C1 segment of cervical spinal cord (tissue), 14 donors: Measurements from ENCODE around the gene KLF11.

ENCODE experiments used
- DNase-seq, 14 donors: peaks; one replicate each; lab custom pipeline; 2025; lab: John Stamatoyannopoulos, UW

KLF11 gene

DNA sequence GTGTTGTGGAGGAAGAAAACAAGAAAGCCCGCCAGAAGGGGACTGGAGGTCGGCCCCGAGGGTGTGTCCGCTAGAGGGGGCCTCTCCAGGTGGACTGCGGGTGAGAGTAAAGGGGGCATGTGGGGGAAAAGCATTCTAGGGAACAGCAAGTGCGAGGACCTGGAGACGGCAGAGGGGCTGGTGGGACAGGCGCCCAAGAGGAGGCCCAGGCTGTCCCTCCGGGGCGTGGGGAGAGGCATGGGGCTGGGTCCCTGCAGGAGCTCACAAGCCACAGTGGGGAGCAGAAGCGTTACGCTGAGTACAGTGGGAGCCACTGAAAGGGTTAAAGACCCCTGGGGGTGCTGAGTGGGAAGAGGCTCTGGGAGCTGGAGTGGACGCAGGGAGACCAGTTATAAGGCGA is 1.6 kb upstream of the KLF11 start:
- no peak for DNase-seq

GRCh38 chr2:10042301-10043161 is 819 bp upstream of the KLF11 start:
- DNase-seq: peak in 10 of 14 donors; percentile 33 to 54 (median 44)

GRCh38 chr2:10043906-10044601 is 704 bp downstream of the KLF11 start:
- peak in 13 of 14 donors; percentile 47 to 86 (median 76) for DNase-seq

- DNase-seq: peak in 1 of 14 donors; percentile 64
Observed at GRCh38 chr2:10045561-10046355, 2.4 kb downstream of the KLF11 start.

DNA sequence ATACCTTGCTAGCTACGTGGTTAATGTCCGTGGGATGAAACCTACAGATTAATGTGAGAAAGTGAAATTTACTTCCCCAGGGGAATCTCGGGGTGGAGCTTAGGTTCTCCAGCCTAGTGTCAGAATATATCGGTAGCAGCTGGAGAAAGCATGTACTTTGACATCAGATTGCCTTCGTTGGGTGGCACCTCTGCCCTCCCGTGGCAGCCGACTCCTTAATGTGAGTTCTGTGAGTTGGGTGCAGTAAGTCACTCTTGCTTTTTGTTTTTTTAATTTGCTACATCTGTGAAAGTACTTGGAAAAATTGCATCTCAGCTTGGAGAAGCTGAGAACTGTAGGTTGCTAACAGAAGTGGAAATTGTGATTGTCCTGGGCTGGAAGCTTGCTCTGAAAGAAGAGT is 3.6 kb downstream of the KLF11 start:
- no peak for DNase-seq

GRCh38 chr2:10047616-10048500 is 4.5 kb downstream of the KLF11 start:
- DNase-seq: no peak

DNA sequence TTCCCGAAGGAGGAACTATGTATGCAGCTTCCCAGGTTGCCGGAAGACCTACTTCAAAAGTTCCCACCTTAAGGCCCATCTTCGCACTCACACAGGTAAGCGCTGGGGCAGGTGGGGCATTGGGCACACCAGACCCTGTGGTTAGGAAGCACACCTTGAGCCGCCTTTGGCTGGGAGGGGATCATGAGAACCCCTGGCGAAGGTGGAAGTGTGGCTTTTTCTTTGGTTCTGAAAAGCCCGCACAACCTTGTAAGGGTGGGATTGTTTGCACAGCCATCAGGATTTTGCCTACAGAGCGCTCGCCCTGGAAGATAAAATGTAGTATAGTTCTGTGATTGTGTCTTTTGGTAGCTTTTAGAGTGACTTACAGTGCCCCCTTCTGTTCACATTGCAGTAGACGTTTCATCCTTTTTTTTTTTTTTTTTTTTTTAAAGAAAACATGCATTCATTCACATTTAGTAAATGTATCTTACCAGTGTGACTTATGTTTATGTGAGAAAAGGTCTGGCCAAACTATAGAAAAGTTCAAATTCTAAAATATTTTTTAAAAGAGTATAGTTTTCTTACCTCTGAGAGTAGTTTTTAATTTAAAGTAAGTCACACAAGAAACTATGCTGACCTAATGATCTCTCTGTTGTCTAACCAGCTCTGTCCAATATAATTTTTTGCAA is 5.3 kb downstream of the KLF11 start:
- peak in 3 of 14 donors; percentile 21 to 54 (median 22) for DNase-seq

DNA sequence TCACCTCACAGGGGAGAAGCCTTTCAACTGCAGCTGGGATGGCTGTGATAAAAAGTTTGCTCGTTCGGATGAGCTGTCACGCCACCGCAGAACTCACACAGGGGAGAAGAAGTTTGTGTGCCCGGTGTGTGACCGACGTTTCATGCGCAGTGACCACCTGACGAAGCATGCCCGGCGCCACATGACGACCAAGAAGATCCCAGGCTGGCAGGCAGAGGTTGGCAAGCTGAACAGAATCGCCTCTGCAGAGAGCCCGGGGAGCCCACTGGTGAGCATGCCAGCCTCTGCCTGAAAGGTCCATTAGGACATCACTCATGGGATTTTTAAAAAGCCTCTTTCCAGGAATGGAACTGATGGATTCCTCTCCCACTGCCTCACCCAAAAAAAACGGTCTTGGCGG is 8.9 kb downstream of the KLF11 start:
- no peak for DNase-seq

GRCh38 chr2:10053351-10053750 is 10.0 kb downstream of the KLF11 start:
- DNase-seq: no peak

GRCh38 chr2:10054424-10054823 is 11.1 kb downstream of the KLF11 start:
- DNase-seq: no peak

GRCh38 chr2:10054976-10055375 is 11.6 kb downstream of the KLF11 start:
- no peak for DNase-seq

GRCh38 chr2:10056439-10056838 is 13.1 kb downstream of the KLF11 start:
- DNase-seq: no peak

DNA sequence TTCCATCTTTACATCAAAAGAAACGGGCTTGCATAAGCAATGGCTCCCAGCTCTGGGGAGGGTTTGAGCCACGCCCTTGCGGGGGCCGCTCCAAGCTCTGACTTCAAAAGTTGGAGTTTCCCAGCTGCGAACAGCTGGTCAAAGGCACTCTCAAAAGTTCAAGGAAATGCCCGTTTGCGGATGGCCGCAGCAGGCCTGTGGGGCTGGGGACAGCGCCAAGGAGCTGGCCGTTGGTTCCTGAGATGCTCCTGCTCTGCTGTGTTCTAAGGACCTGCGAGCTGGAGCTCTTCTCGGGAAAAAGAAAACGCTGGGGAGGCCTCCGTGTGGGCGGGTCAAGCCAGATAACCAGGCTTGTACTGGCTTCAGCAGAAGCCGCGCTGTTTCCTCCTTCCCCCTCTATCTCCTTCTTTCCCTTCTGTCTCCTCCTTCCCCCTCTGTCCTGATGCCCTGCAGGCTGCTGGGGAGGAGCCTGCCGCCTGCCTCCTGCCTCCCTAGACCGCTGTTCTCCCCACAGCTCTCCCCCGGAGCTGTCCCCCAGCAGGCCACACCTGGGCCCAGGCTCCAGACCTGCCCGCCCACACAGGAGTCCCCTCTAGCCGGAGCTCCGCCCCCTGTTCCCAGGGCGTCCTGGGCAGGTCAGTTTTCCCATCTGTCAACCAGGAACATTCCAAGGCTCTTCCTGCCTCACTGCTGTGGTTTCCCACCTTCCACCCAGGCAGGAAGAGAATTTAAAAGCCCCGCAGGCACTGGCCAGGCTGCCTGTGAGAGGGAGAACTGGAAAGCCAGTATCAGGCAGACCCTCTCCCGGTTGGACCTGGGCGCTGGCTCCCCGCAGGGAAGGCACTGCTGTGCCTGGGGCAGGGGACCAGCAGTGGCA is 14.1 kb downstream of the KLF11 start:
- peak in 1 of 14 donors; percentile 78 for DNase-seq

DNA sequence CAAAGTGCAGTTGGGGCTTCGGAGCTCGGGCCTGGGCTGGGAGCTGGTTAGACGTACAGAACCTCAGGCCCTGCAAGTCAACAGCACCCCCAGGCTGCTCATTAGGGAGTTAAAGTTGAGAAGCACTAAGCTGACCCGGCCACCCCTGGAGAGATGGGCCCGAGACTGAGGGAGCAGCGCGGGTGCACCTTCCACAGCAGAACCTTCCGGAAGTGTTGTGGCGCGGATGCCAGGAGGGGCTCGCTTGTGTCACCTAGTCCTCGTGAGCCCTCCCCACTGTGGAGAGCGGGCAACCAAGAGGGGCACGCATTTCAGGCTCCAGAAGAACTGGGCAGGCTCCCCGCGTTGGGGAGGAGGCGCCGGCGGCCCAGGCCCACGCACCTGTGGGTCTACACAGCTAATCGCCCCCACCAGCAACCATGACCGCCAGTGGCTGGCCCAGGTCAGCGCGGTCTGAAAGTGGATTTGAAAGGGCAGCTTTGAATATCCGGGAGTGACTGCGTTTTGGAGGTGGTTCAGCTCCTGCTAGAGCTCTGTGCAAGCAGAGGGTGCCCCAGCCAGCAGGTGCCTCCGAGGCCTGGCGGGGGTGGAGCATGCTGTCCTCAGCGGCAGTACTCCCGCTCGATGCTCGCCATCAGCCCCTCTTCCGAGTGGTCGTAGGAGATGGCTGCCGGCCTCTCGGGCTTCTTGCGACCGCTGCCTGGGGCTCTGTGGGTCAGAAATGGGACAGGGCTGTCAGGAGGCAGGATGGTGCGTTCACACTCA is 15.1 kb downstream of the KLF11 start:
- no peak for DNase-seq

GRCh38 chr2:10059016-10059351 is 15.6 kb downstream of the KLF11 start:
- no peak for DNase-seq

DNA sequence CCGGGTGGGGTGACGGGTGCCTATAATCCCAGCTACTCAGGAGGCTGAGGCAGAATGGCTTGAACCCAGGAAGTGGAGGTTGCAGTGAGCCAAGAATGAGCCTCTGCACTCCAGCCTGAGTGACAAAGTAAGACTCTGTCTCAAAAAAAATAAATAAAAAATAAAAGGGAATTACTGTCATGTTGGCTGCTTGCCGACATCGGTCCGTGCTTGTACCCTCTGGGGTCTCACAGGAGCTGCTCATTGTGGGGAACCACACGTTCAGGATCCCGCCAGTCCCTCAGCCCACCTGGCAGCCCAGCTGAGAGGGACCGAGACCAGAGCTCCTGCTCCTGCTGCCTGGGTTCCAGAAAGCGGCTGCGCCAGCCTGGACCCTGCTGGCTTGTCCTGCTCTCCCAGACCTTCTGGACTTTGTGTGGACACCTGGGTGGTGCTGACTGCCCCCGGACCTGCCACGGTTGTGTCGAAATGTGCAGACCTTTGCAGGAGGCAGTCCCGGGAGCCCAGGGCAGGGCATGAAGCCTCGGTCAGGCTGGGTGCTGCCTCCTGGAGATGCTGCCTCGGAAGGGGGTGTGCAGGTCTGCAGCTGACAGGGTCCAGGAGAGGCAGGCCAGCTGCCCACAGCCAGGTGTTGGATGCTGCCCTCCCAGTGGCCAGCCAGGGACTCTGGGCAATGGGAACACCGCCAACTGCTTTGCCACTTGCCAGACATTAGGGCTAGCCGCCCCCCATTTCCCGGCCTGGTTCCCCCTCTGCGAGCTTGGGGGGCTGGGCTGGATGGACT is 16.4 kb downstream of the KLF11 start:
- no peak for DNase-seq

- DNase-seq: no peak
Observed at GRCh38 chr2:10061221-10061925, 18.0 kb downstream of the KLF11 start.
